Left hindlimb (tissue), 1 donor: Measurements from ENCODE around the gene GALNT9.
"Not testable (repeated sequence)": the region's sequence is repeated elsewhere in the genome, so short reads cannot be mapped to it uniquely, and the experiment has no call there.

Source experiments
- DNase-seq: peaks from one replicate; pipeline ENCODE4 v3.0.0-alpha.2; 2018

The GALNT9 gene

GRCh38 chr12:132278401-132279183 lies 50.8 kb downstream of the GALNT9 start:
- DNase-seq, result no peak

GRCh38 chr12:132277949-132278348 lies 51.4 kb downstream of the GALNT9 start:
- no peak for DNase-seq

GRCh38 chr12:132277374-132277941 lies 51.9 kb downstream of the GALNT9 start:
- no peak for DNase-seq

- DNase-seq, result no peak
These were observed 52.5 kb downstream of the GALNT9 start for GRCh38 chr12:132276827-132277373.

- no peak for DNase-seq
These were observed 53.1 kb downstream of the GALNT9 start for GRCh38 chr12:132276066-132276826.

GRCh38 chr12:132275631-132276030 lies 53.8 kb downstream of the GALNT9 start:
- no peak for DNase-seq

GRCh38 chr12:132275110-132275531 lies 54.3 kb downstream of the GALNT9 start:
- DNase-seq, result peak; percentile 81

- no peak for DNase-seq
These were observed 55.4 kb downstream of the GALNT9 start for GRCh38 chr12:132273992-132274334.

GRCh38 chr12:132272711-132273110 lies 56.7 kb downstream of the GALNT9 start:
- no peak for DNase-seq

- DNase-seq, result no peak
These were observed 57.7 kb downstream of the GALNT9 start for GRCh38 chr12:132271755-132272092.

- DNase-seq, result no peak
These were observed 58.2 kb downstream of the GALNT9 start for GRCh38 chr12:132270969-132271754.

- DNase-seq, result no peak
These were observed 58.9 kb downstream of the GALNT9 start for GRCh38 chr12:132270516-132270915.

GRCh38 chr12:132269271-132269968 lies 60.0 kb downstream of the GALNT9 start:
- no peak for DNase-seq

GRCh38 chr12:132268674-132269073 lies 60.7 kb downstream of the GALNT9 start:
- peak; percentile 74 for DNase-seq

- no peak for DNase-seq
These were observed 61.5 kb downstream of the GALNT9 start for GRCh38 chr12:132267873-132268272.

- no peak for DNase-seq
These were observed 62.6 kb downstream of the GALNT9 start for GRCh38 chr12:132266802-132267201.

- DNase-seq, result no peak
These were observed 63.0 kb downstream of the GALNT9 start for GRCh38 chr12:132266370-132266769.

- DNase-seq, result not testable (repeated sequence)
These were observed 63.6 kb downstream of the GALNT9 start for GRCh38 chr12:132265822-132266221.

- no peak for DNase-seq
These were observed 64.2 kb downstream of the GALNT9 start for GRCh38 chr12:132265056-132265800.

GRCh38 chr12:132264086-132265010 lies 65.0 kb downstream of the GALNT9 start:
- no peak for DNase-seq
